Measurements from ENCODE around the gene SEPTIN14. TPM values are rescaled to one million over a fixed set of nuclear protein-coding genes. Genes with fewer than 3 reads are reported as not detected.
"Not testable (repeated sequence)": the region's sequence is repeated elsewhere in the genome, so short reads cannot be mapped to it uniquely, and the experiment has no call there.

The SEPTIN14 gene
- polyA plus RNA-seq, 3 donors = not detected

- H3K27ac ChIP-seq (ENCODE audit: low read depth, low read length) = no peak overlapping the region
Observed at GRCh38 chr7:55792048-55792447, 70.5 kb downstream of the SEPTIN14 start.

GRCh38 chr7:55787796-55788195, 74.8 kb downstream of the SEPTIN14 start:
- WGBS, 3 donors = 86 to 94% (median 90%) methylated on average over 6 of the region's 6 CpGs
- no peak overlapping the region for H3K27ac ChIP-seq (ENCODE audit: low read depth, low read length)

More at GRCh38 chr7:55792048-55792447, 70.5 kb downstream of the SEPTIN14 start:
- 92 to 96% (median 94%) methylated on average over 5 of the region's 5 CpGs for WGBS, 3 donors

GRCh38 chr7:55786901-55787300, 75.7 kb downstream of the SEPTIN14 start:
- H3K27ac ChIP-seq (ENCODE audit: low read depth, low read length) = no peak overlapping the region
- 74 to 89% (median 75%) methylated on average over 7 of the region's 7 CpGs for WGBS, 3 donors

- 80 to 90% (median 82%) methylated on average over 7 of the region's 7 CpGs for WGBS, 3 donors
- not testable (repeated sequence) for H3K27ac ChIP-seq (ENCODE audit: low read depth, low read length)
Observed at GRCh38 chr7:55785444-55785843, 77.1 kb downstream of the SEPTIN14 start.

- WGBS, 3 donors = 62 to 81% (median 81%) methylated on average over 4 of the region's 4 CpGs
- H3K27ac ChIP-seq (ENCODE audit: low read depth, low read length) = no peak overlapping the region
Observed at GRCh38 chr7:55784151-55784550, 78.4 kb downstream of the SEPTIN14 start.

- WGBS, 3 donors = 20 to 41% (median 30%) methylated on average over 2 of the region's 2 CpGs
- no peak overlapping the region for H3K27ac ChIP-seq (ENCODE audit: low read depth, low read length)
Observed at GRCh38 chr7:55778631-55779030, 83.9 kb downstream of the SEPTIN14 start.

GRCh38 chr7:55776196-55776595, 86.4 kb downstream of the SEPTIN14 start:
- no peak overlapping the region for H3K27ac ChIP-seq (ENCODE audit: low read depth, low read length)
- 93 to 94% (median 94%) methylated on average over 8 of the region's 8 CpGs for WGBS, 3 donors

- WGBS, 3 donors = 38 to 60% (median 55%) methylated on average over 11 of the region's 11 CpGs
- H3K27ac ChIP-seq (ENCODE audit: low read depth, low read length) = no peak overlapping the region
Observed at GRCh38 chr7:55775051-55775420, 87.5 kb downstream of the SEPTIN14 start.

GRCh38 chr7:55774327-55775050, 88.1 kb downstream of the SEPTIN14 start:
- WGBS, 3 donors = 35 to 68% (median 63%) methylated on average over 14 of the region's 14 CpGs
- no peak overlapping the region for H3K27ac ChIP-seq (ENCODE audit: low read depth, low read length)

GRCh38 chr7:55770778-55771177, 91.8 kb downstream of the SEPTIN14 start:
- 76 to 86% (median 83%) methylated on average over 9 to 10 of the region's 10 CpGs for WGBS, 3 donors

GRCh38 chr7:55753274-55753862, 109.2 kb downstream of the SEPTIN14 start:
- 59 to 68% (median 60%) methylated on average over 6 of the region's 6 CpGs for WGBS, 3 donors
- H3K27ac ChIP-seq (ENCODE audit: low read depth, low read length) = not testable (repeated sequence)

More at GRCh38 chr7:55770778-55771177, 91.8 kb downstream of the SEPTIN14 start:
- H3K27ac ChIP-seq (ENCODE audit: low read depth, low read length) = no peak overlapping the region

GRCh38 chr7:55744706-55745105, 117.8 kb downstream of the SEPTIN14 start:
- WGBS, 3 donors = 75 to 88% (median 76%) methylated on average over 9 to 16 of the region's 20 CpGs
- H3K27ac ChIP-seq (ENCODE audit: low read depth, low read length) = not testable (repeated sequence)

Other genes starting within 250 kb of the SEPTIN14 start
- 1 to 10 TPM in 2 of 3 donors, under 1 TPM in 1; 0.83 to 3.1 (median 1.2) TPM for gene ZNF713, start 24.7 kb upstream of the SEPTIN14 start, polyA plus RNA-seq
- 10 to 100 TPM; 10.4 to 17.8 (median 12.7) TPM for gene MRPS17, start 89.1 kb upstream of the SEPTIN14 start, polyA plus RNA-seq
- gene NIPSNAP2, start 101.8 kb upstream of the SEPTIN14 start, polyA plus RNA-seq = 10 to 100 TPM; 29.0 to 54.8 (median 45.4) TPM
- gene PSPH, start 188.7 kb upstream of the SEPTIN14 start, polyA plus RNA-seq = 1 to 10 TPM; 3.9 to 7.2 (median 5.9) TPM
- 100 to 1,000 TPM in 1 of 3 donors, 10 to 100 TPM in 2; 58.7 to 102 (median 96.2) TPM for gene CCT6A, start 189.0 kb upstream of the SEPTIN14 start, polyA plus RNA-seq
- 10 to 100 TPM; 71.9 to 84.3 (median 82.7) TPM for gene SUMF2, start 201.5 kb upstream of the SEPTIN14 start, polyA plus RNA-seq
- 1 to 10 TPM in 2 of 3 donors, under 1 TPM in 1; 0.47 to 5.1 (median 1.3) TPM for gene PHKG1, start 230.2 kb upstream of the SEPTIN14 start, polyA plus RNA-seq
- gene CHCHD2, start 243.7 kb upstream of the SEPTIN14 start, polyA plus RNA-seq = 100 to 1,000 TPM; 402 to 444 (median 408) TPM

Data from adipose tissue (tissue), 3 donors.